Caco-2 (cell line): ENCODE data around the gene INS. TPM values are rescaled to one million over a fixed set of nuclear protein-coding genes. Genes with fewer than 3 reads are reported as not detected.

ENCODE experiments used
- BruUV-seq: library from RNA; stranded (reverse); fragments of 400-500 nt; replicated peaks from 2 replicates; lab custom pipeline; 2021; lab: Mats Ljungman, UMichigan
- CTCF ChIA-PET: fragments of 300-600 bp; sonication (Branson Sonifier 250); formaldehyde crosslinking; loops from one replicate; lab custom pipeline; 2022; ENCODE audit warnings: antibody characterized with exemption; lab: Charles Lee
- POLR2A ChIA-PET: fragments of 300-600 bp; sonication (Branson Sonifier 250); formaldehyde crosslinking; loops from one replicate; lab custom pipeline; 2022; ENCODE audit warnings: antibody characterized with exemption; lab: Charles Lee
- DNase-seq, 2 experiments: peaks; one replicate each; pipeline versions ENCODE4 v3.0.0 to v3.0.0-alpha.2; 2020 to 2022
- H3K27me3 ChIP-seq: replicated peaks from 2 replicates; pipeline ENCODE4 v1.6.0; 2011; ENCODE audit warnings: low read length; ENCODE audit not compliant: control insufficient read depth, insufficient read depth
- H3K36me3 ChIP-seq: 2 replicates; pipeline ENCODE4 v1.5.1; 2011; ENCODE audit warnings: low read length; ENCODE audit not compliant: control insufficient read depth, insufficient read depth
- H3K4me1 ChIP-seq: fragments of 250-450 bp; sonication (Bioruptor Pico); 2 replicates; pipeline ENCODE4 v1.5.1; 2020; ENCODE audit warnings: mild to moderate bottlenecking
- H3K4me3 ChIP-seq: 2 replicates; pipeline ENCODE4 v1.5.1; 2011; ENCODE audit warnings: low read depth, mild to moderate bottlenecking, control low read depth, low read length
- H3K9me3 ChIP-seq: fragments of 250-450 bp; sonication (Bioruptor Pico); 2 replicates; pipeline ENCODE4 v1.5.1; 2020; ENCODE audit warnings: mild to moderate bottlenecking, moderate library complexity
- H3K27ac Mint-ChIP-seq: one replicate; pipeline ENCODE4 v1.8.0; 2022; ENCODE audit warnings: mixed read lengths; ENCODE audit not compliant: unreplicated experiment
- H3K27me3 Mint-ChIP-seq: one replicate; pipeline ENCODE4 v1.8.0; 2022; ENCODE audit warnings: mixed read lengths; ENCODE audit not compliant: insufficient read depth, unreplicated experiment
- H3K36me3 Mint-ChIP-seq: one replicate; pipeline ENCODE4 v1.8.0; 2022; ENCODE audit warnings: mild to moderate bottlenecking, mixed read lengths; ENCODE audit not compliant: insufficient read depth, unreplicated experiment
- H3K4me1 Mint-ChIP-seq: one replicate; pipeline ENCODE4 v1.8.0; 2022; ENCODE audit warnings: low read depth, mixed read lengths; ENCODE audit not compliant: unreplicated experiment
- H3K4me3 Mint-ChIP-seq: one replicate; pipeline ENCODE4 v1.8.0; 2022; ENCODE audit warnings: mild to moderate bottlenecking, moderate library complexity, mixed read lengths; ENCODE audit not compliant: unreplicated experiment
- H3K9me3 Mint-ChIP-seq: one replicate; pipeline ENCODE4 v1.8.0; 2022; ENCODE audit warnings: mixed read lengths; ENCODE audit not compliant: unreplicated experiment
- intact Hi-C: fragments of 100-400 bp; cut with micrococcal nuclease; formaldehyde crosslinking; loops from one replicate; pipeline ENCODE4 v1.10.0; 2022; ENCODE audit not compliant: unreplicated experiment
- total RNA-seq: library from RNA; stranded (reverse); gene quantifications from 2 replicates; pipeline ENCODE4 v1.2.3, GENCODE V29; 2022
- TF ChIP-seq, protein P1 (sequence below), 2 experiments: fragments of 200-600 bp in 1 of 2; IDR thresholded peaks; 1 replicate in 1 of 2; 2 replicates in 1 of 2; pipeline versions ENCODE4 v1.5.1 to v1.8.0; 2011 to 2022; ENCODE audit warnings: antibody characterized with exemption in 1 of 2, control low read depth in 1 of 2, inconsistent platforms in 1 of 2, low read depth in 1 of 2, low read length in 1 of 2, mild to moderate bottlenecking in 1 of 2, moderate library complexity in 1 of 2; ENCODE audit not compliant: insufficient read depth in 1 of 2, severe bottlenecking in 1 of 2, unreplicated experiment in 1 of 2

INS gene
- total RNA-seq, 1 experiment from 2014 or later: not detected

DNA sequence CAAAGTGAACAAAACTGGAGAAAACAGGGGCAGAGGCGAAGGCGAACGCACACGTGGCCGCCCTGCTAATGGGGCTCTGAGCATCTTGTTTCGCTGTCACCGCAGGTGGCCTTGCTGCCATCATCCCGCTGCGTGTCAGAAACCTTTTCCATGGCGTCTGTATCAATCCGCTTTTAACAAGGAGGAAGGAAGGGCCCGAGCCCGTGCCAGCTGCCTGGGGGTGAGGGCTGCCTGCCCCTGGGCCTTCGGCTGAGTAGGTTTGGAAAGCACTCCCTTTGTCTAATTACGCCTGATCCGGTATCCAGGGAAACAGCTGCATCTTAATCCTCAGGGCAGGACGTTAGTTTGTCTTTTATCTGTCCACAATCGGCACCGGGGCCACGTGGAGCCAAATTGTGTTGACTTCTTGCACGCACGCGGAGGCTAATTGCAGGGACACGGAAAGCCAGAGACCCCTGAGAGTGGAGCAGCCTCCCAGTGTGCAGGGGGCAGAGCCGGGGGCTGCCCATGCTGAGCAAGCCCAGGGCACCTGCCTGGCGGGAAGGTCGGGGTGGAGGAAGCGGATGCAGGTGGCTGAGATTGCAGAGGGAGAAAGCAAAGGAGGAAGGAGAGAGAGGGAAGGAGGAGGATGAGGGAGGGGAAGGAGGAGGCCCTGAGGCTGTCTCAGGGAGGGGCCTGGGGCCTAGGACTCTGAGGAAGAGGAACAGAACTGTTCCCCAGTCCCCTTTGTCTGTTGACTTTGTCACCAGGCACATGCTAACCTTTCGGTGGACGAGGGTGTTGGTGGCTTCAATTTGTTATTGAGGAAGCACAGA lies 29.9 kb upstream of the INS start:
- peaks cover 5% of the 10 kb centered on the region for H3K36me3 Mint-ChIP-seq
- H3K27me3 ChIP-seq: no peaks in the 10 kb centered on the region
- no peaks in the 10 kb centered on the region for H3K9me3 Mint-ChIP-seq
- H3K36me3 ChIP-seq: no peaks in the 10 kb centered on the region
- DNase-seq: no peak
- H3K4me1 ChIP-seq: peaks cover 3% of the 10 kb centered on the region; the same call in 1 of the 2 replicates
- TF ChIP-seq, protein P1, sequence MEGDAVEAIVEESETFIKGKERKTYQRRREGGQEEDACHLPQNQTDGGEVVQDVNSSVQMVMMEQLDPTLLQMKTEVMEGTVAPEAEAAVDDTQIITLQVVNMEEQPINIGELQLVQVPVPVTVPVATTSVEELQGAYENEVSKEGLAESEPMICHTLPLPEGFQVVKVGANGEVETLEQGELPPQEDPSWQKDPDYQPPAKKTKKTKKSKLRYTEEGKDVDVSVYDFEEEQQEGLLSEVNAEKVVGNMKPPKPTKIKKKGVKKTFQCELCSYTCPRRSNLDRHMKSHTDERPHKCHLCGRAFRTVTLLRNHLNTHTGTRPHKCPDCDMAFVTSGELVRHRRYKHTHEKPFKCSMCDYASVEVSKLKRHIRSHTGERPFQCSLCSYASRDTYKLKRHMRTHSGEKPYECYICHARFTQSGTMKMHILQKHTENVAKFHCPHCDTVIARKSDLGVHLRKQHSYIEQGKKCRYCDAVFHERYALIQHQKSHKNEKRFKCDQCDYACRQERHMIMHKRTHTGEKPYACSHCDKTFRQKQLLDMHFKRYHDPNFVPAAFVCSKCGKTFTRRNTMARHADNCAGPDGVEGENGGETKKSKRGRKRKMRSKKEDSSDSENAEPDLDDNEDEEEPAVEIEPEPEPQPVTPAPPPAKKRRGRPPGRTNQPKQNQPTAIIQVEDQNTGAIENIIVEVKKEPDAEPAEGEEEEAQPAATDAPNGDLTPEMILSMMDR (IDR thresholded peaks at IDR 0.05; ENCODE audit: insufficient read depth in 1 of 2, low read depth in 1 of 2, low read length in 1 of 2, severe bottlenecking in 1 of 2, unreplicated experiment in 1 of 2): no peak
- H3K4me1 Mint-ChIP-seq: no peaks in the 10 kb centered on the region
- ChIA-PET CTCF (no interaction called here), POLR2A (no interaction called here)
- no peaks in the 10 kb centered on the region for H3K9me3 ChIP-seq
- intact Hi-C loops: no loop called here
- no peak overlapping the region for H3K27ac Mint-ChIP-seq
- no peak overlapping the region for H3K4me3 ChIP-seq
- BruUV-seq: no TSS peak
- H3K4me3 Mint-ChIP-seq: no peak overlapping the region
- H3K27me3 Mint-ChIP-seq: no peaks in the 10 kb centered on the region

DNA sequence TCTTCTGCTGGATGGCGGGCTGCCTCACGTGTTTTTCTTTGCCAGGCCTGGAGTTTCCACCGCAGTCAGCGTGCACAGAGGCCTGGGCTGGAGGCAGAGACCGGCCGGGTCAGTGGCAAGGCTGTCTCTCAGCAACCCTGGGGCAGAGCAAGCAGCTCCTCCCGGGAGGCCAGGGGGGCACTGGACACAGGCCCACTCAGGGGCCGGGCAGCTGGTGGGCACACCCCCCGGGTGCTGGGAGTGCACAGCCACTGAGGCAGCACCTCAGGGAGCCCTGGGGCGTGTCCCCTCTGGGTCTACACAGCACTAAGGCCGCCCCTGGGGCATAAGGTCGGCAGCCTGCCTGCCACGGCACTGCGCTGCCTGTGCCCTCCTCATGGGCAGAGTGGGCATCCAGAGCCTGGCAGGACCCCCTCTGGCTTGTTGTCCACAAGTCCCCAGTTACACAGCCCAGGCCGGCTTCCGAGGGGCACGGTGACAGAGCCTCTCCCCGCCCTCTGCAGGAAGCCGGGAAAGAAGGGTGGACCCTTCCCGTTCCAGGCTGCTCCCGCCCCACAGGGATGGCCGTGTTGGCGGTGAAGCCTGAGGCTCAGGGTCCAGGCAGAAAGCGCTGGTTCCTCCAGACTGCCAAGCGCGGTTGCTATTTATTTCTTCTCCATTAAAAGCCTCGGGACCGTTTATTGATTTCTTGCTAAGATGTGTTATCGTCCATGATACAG lies 29.1 kb upstream of the INS start:
- Mint-ChIP-seq H3K36me3 (peaks cover 5% of the 10 kb centered on the region), H3K27me3 (no peaks in the 10 kb centered on the region), H3K4me3 (no peak overlapping the region), H3K27ac (no peak overlapping the region), H3K4me1 (no peaks in the 10 kb centered on the region), H3K9me3 (no peaks in the 10 kb centered on the region)
- TF ChIP-seq, protein P1 (IDR thresholded peaks at IDR 0.05; ENCODE audit: insufficient read depth in 1 of 2, low read depth in 1 of 2, low read length in 1 of 2, severe bottlenecking in 1 of 2, unreplicated experiment in 1 of 2): no peak
- no peak for DNase-seq
- CTCF ChIA-PET: no interaction called here
- Histone ChIP-seq H3K9me3 (no peaks in the 10 kb centered on the region), H3K36me3 (no peaks in the 10 kb centered on the region), H3K4me1 (peaks cover 9% of the 10 kb centered on the region; the same call in 1 of the 2 replicates), H3K27me3 (no peaks in the 10 kb centered on the region), H3K4me3 (no peak overlapping the region)
- intact Hi-C loops: no loop called here
- no TSS peak for BruUV-seq
- POLR2A ChIA-PET: no interaction called here

DNA sequence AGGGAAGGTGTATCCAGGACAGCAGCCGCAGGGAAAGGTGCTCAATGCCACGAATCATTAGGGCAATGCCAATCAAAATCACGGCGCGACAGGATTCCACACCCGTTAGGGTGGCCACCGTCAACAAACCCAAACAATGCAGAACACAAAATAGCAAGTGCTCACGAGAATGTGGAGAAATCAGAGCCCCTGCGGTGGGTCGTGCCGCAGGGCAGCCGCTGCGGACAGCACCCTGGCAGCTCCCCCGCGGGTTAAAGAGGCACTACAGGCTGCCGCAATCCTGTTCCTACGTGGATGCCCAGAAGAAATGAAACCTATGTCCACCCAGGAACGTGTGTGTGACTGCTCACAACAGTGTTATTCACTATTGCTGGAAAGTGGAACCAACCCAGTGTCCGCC lies 27.7 kb upstream of the INS start:
- no peak for DNase-seq
- ChIA-PET CTCF (no interaction called here), POLR2A (no interaction called here)
- intact Hi-C loops: no loop called here
- H3K4me1 ChIP-seq: peaks cover 10% of the 10 kb centered on the region; the same call in 1 of the 2 replicates
- no peaks in the 10 kb centered on the region for H3K36me3 Mint-ChIP-seq
- H3K27me3 ChIP-seq: no peaks in the 10 kb centered on the region
- H3K27ac Mint-ChIP-seq: no peak overlapping the region
- TF ChIP-seq, protein P1 (IDR thresholded peaks at IDR 0.05; ENCODE audit: insufficient read depth in 1 of 2, low read depth in 1 of 2, low read length in 1 of 2, severe bottlenecking in 1 of 2, unreplicated experiment in 1 of 2): no peak
- H3K27me3 Mint-ChIP-seq: no peaks in the 10 kb centered on the region
- BruUV-seq: no TSS peak
- no peaks in the 10 kb centered on the region for H3K9me3 ChIP-seq
- no peak overlapping the region for H3K4me3 ChIP-seq
- no peaks in the 10 kb centered on the region for H3K9me3 Mint-ChIP-seq
- H3K36me3 ChIP-seq: no peaks in the 10 kb centered on the region
- H3K4me1 Mint-ChIP-seq: no peaks in the 10 kb centered on the region
- H3K4me3 Mint-ChIP-seq: no peak overlapping the region
